VCaP (cell line): ENCODE measurements around the gene SRBD1.

ENCODE experiments used
- H3K27ac ChIP-seq: fragments of 450-650 bp; 2 replicates; pipeline ENCODE4 v1.5.1; 2017
- TF ChIP-seq, protein P1 (sequence below): fragments of 450-650 bp; conservative IDR thresholded peaks from 2 replicates; pipeline ENCODE4 v1.5.1; 2017; ENCODE audit warnings: mild to moderate bottlenecking, moderate library complexity

The SRBD1 gene

DNA sequence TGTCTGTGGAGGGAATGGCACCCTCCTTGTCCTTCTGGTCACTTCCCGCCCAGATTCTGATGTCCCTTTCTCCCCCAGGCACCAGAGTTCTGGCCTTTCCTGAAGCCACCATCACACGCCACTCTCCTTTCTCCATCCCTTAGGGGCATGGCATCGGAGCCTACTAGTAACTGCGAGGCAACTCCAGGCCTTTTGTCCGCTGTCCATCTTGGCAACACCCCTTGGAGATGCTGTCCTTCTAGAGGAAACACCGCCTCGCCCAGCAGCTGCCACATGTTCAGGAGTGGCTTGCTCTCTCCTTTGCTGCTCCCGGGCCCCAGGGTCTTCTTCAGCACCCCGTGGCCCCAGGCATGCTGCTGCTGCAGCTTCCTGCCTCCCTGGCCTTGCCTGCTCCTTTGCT lies 267.0 kb downstream of the SRBD1 start:
- TF ChIP-seq, protein P1, sequence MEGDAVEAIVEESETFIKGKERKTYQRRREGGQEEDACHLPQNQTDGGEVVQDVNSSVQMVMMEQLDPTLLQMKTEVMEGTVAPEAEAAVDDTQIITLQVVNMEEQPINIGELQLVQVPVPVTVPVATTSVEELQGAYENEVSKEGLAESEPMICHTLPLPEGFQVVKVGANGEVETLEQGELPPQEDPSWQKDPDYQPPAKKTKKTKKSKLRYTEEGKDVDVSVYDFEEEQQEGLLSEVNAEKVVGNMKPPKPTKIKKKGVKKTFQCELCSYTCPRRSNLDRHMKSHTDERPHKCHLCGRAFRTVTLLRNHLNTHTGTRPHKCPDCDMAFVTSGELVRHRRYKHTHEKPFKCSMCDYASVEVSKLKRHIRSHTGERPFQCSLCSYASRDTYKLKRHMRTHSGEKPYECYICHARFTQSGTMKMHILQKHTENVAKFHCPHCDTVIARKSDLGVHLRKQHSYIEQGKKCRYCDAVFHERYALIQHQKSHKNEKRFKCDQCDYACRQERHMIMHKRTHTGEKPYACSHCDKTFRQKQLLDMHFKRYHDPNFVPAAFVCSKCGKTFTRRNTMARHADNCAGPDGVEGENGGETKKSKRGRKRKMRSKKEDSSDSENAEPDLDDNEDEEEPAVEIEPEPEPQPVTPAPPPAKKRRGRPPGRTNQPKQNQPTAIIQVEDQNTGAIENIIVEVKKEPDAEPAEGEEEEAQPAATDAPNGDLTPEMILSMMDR = no peak
- H3K27ac ChIP-seq = no peak overlapping the region

GRCh38 chr2:45343251-45344017 lies 267.6 kb downstream of the SRBD1 start:
- TF ChIP-seq, protein P1 = no peak
- H3K27ac ChIP-seq = no peak overlapping the region

DNA sequence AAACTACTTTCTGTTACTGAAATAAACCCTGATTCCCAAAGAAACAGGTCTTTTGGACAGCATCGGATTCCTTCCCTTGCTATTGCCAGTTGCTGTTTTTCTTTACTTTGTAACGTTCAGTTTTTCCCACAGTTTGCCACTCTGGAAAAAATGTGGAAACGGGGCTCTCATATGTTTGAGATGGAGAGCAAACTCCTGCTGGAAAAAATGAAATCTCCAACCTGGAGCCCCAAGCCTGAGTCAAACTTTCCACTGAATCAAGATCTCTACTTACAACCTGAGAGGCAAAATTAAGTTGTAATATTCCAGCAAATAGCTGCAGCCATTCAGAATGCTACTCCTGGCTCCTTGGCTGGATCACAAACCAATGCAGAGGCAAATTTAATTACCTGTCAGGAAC lies 270.7 kb downstream of the SRBD1 start:
- no peak overlapping the region for H3K27ac ChIP-seq
- TF ChIP-seq, protein P1 = no peak

DNA sequence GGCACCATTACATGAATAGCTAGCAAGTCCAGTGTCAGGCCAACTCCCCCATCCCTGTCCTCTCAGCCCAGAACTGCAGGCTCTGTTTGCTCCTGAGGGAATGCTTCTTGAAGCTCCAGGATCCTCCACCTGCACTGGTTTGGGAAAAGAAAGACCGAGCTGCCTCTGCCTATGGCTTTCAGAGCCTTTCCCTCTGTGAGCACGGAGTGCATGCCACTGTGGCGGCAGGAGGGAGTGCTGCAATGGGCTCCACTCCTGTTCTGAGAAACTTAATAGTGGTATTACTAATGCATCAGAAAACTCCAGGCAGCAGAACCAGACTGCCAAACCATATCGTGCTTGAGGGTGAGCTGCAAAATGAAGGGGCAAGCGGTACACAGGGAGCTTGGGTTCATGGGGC lies 271.8 kb downstream of the SRBD1 start:
- TF ChIP-seq, protein P1 = no peak
- H3K27ac ChIP-seq = no peak overlapping the region
